Mesenchymal stem cell (in vitro differentiated cells and primary cell): ENCODE data around the gene NT5C.

Experiments
- DNase-seq: peaks from one replicate; pipeline ENCODE4 v3.0.0-alpha.2; 2013
- H2AFZ ChIP-seq: one replicate; pipeline ENCODE4 v1.6.1; 2013; ENCODE audit warnings: low read depth, mild to moderate bottlenecking, control low read depth, inconsistent platforms, low read length, moderate library complexity
- H2AK5ac ChIP-seq: 2 replicates; pipeline ENCODE4 v1.6.1; 2013; ENCODE audit warnings: low read length, moderate library complexity, mild to moderate bottlenecking, inconsistent platforms; ENCODE audit not compliant: severe bottlenecking
- H2BK120ac ChIP-seq: one replicate; pipeline ENCODE4 v1.6.1; 2013; ENCODE audit warnings: low read depth, mild to moderate bottlenecking, inconsistent platforms, low read length, moderate library complexity
- H2BK12ac ChIP-seq, 2 experiments: one replicate each; pipeline ENCODE4 v1.6.1; 2013; ENCODE audit warnings: inconsistent platforms in 2 of 2, low read length in 2 of 2, mild to moderate bottlenecking in 2 of 2, moderate library complexity in 2 of 2, control low read depth in 1 of 2
- H2BK15ac ChIP-seq: one replicate; pipeline ENCODE4 v1.6.1; 2013; ENCODE audit warnings: mild to moderate bottlenecking, low read depth, inconsistent platforms; ENCODE audit not compliant: poor library complexity, severe bottlenecking
- H2BK5ac ChIP-seq: 2 replicates; pipeline ENCODE4 v1.6.1; 2013; ENCODE audit warnings: low read depth, mild to moderate bottlenecking, low read length, control low read depth, inconsistent platforms; ENCODE audit not compliant: poor library complexity, severe bottlenecking
- H3K14ac ChIP-seq, 2 experiments: one replicate each; pipeline ENCODE4 v1.6.1; 2013; ENCODE audit warnings: inconsistent platforms in 2 of 2, low read length in 2 of 2, control low read depth in 1 of 2, mild to moderate bottlenecking in 1 of 2, moderate library complexity in 1 of 2
- H3K18ac ChIP-seq, 2 experiments: one replicate each; pipeline ENCODE4 v1.6.1; 2013; ENCODE audit warnings: inconsistent platforms in 2 of 2, low read length in 2 of 2, control low read depth in 1 of 2, low read depth in 1 of 2, mild to moderate bottlenecking in 1 of 2
- H3K23ac ChIP-seq, 2 experiments: one replicate each; pipeline ENCODE4 v1.6.1; 2013; ENCODE audit warnings: inconsistent platforms in 2 of 2, low read length in 2 of 2, mild to moderate bottlenecking in 2 of 2, moderate library complexity in 2 of 2, control low read depth in 1 of 2
- H3K27ac ChIP-seq: 2 replicates; pipeline ENCODE4 v1.5.1; 2013; ENCODE audit warnings: mild to moderate bottlenecking, moderate library complexity, low read length, control low read depth, inconsistent platforms; ENCODE audit not compliant: poor library complexity, severe bottlenecking
- H3K27me3 ChIP-seq, 2 experiments: 2 replicates each; pipeline versions ENCODE4 v1.6.1 to v1.7.0; 2013; ENCODE audit warnings: low read length in 2 of 2, mild to moderate bottlenecking in 2 of 2, moderate library complexity in 2 of 2, control low read depth in 1 of 2, inconsistent platforms in 1 of 2; ENCODE audit not compliant: control insufficient read depth in 1 of 2, insufficient read depth in 1 of 2
- H3K36me3 ChIP-seq, 2 experiments: 2 replicates each; pipeline versions ENCODE4 v1.6.1 to v1.7.0; 2013; ENCODE audit warnings: low read length in 2 of 2, control low read depth in 1 of 2, inconsistent platforms in 1 of 2, low read depth in 1 of 2, mild to moderate bottlenecking in 1 of 2; ENCODE audit not compliant: insufficient read depth in 2 of 2, control insufficient read depth in 1 of 2
- H3K4ac ChIP-seq, 2 experiments: one replicate each; pipeline ENCODE4 v1.6.1; 2013; ENCODE audit warnings: inconsistent platforms in 2 of 2, low read length in 2 of 2, mild to moderate bottlenecking in 2 of 2, moderate library complexity in 2 of 2, control low read depth in 1 of 2, low read depth in 1 of 2
- H3K4me1 ChIP-seq: 2 replicates; pipeline ENCODE4 v1.6.1; 2013; ENCODE audit warnings: low read depth, low read length, control low read depth; ENCODE audit not compliant: control insufficient read depth, insufficient read depth
- H3K4me2 ChIP-seq: 2 replicates; pipeline ENCODE4 v1.6.1; 2013; ENCODE audit warnings: low read length, mild to moderate bottlenecking, inconsistent platforms; ENCODE audit not compliant: poor library complexity, severe bottlenecking
- H3K4me3 ChIP-seq, 2 experiments: 2 replicates each; pipeline versions ENCODE4 v1.5.1 to v1.7.0; 2013; ENCODE audit warnings: low read length in 2 of 2, mild to moderate bottlenecking in 2 of 2, control low read depth in 1 of 2, low read depth in 1 of 2; ENCODE audit not compliant: insufficient read depth in 1 of 2
- H3K79me1 ChIP-seq: replicated peaks from 2 replicates; pipeline ENCODE4 v1.6.1; 2013; ENCODE audit warnings: mild to moderate bottlenecking, control low read depth, low read length, inconsistent platforms; ENCODE audit not compliant: poor library complexity, severe bottlenecking
- H3K9ac ChIP-seq: 2 replicates; pipeline ENCODE4 v1.7.0; 2013; ENCODE audit warnings: mild to moderate bottlenecking, low read length, moderate library complexity
- H3K9me3 ChIP-seq: 2 replicates; pipeline ENCODE4 v1.7.0; 2013; ENCODE audit warnings: mild to moderate bottlenecking, low read length; ENCODE audit not compliant: control insufficient read depth
- H4K8ac ChIP-seq: one replicate; pipeline ENCODE4 v1.6.1; 2013; ENCODE audit warnings: inconsistent platforms, mild to moderate bottlenecking, low read length, moderate library complexity
- H4K91ac ChIP-seq: one replicate; pipeline ENCODE4 v1.6.1; 2013; ENCODE audit warnings: mild to moderate bottlenecking, low read length, inconsistent platforms
- WGBS: methylation state at CpG from one replicate; pipeline ENCODE4 v1.1.7; 2013; ENCODE audit warnings: mixed read lengths; 5-methylcytosine and 5-hydroxymethylcytosine counted together

The NT5C gene

GRCh38 chr17:75155191-75155601, 23.7 kb upstream of the NT5C start:
- Histone ChIP-seq H3K4me1 (peaks cover 2% of the 10 kb centered on the region), H3K18ac (no peak overlapping the region), H4K91ac (no peak overlapping the region), H2BK120ac (no peak overlapping the region), H3K79me1 (peaks cover 2% of the 10 kb centered on the region), H3K27me3 (no peaks in the 10 kb centered on the region), H3K36me3 (peaks cover 4 to 21% of the 10 kb centered on the region in 2 experiments), H3K4me2 (no peak overlapping the region), H2BK12ac (no peak overlapping the region), H3K9me3 (no peaks in the 10 kb centered on the region), H3K27ac (peak overlapping the region; percentile 17), H2BK5ac (no peak overlapping the region), H3K9ac (no peak overlapping the region), H3K14ac (no peak overlapping the region), H3K4me3 (peak overlapping the region in 1 of 2 experiments; percentile 93), H2AFZ (no peak overlapping the region), H2AK5ac (no peak overlapping the region), H3K23ac (no peak overlapping the region), H4K8ac (no peak overlapping the region), H3K4ac (no peak overlapping the region), H2BK15ac (no peak overlapping the region)
- WGBS = 70% methylated on average over 1 of the region's 3 CpGs
- DNase-seq = peak; percentile 14

- Histone ChIP-seq H3K4me1 (peaks cover 2% of the 10 kb centered on the region), H3K9ac (peak within 1 kb of the TSS; percentile 89), H3K4ac (peak within 1 kb of the TSS; percentile 54 to 75), H4K8ac (peak within 1 kb of the TSS; percentile 55), H3K4me2 (peak within 1 kb of the TSS; percentile 64), H2AK5ac (no peak within 1 kb of the TSS), H3K14ac (peak within 1 kb of the TSS in 1 of 2 experiments; percentile 46), H2AFZ (peak within 1 kb of the TSS; percentile 75), H3K18ac (peak within 1 kb of the TSS; percentile 73 to 94), H2BK120ac (peak within 1 kb of the TSS; percentile 6), H2BK15ac (no peak within 1 kb of the TSS), H3K4me3 (peak within 1 kb of the TSS; percentile 85 to 93), H3K9me3 (no peaks in the 10 kb centered on the region), H3K27ac (peak within 1 kb of the TSS; percentile 56), H3K36me3 (peaks cover 4 to 13% of the 10 kb centered on the region in 2 experiments), H3K27me3 (no peaks in the 10 kb centered on the region), H2BK12ac (no peak within 1 kb of the TSS), H2BK5ac (peak within 1 kb of the TSS; percentile 71), H3K79me1 (peaks cover 1% of the 10 kb centered on the region), H3K23ac (peak within 1 kb of the TSS in 1 of 2 experiments; percentile 59), H4K91ac (peak within 1 kb of the TSS; percentile 34)
- 3% methylated on average over 58 of the region's 67 CpGs for WGBS
- DNase-seq = peak; percentile 99
Observed at GRCh38 chr17:75154195-75155106, 22.9 kb upstream of the NT5C start, which contains the start of gene JPT1. TSS of gene JPT1 (minus strand) at chr17:75154512. CDS start at chr17:75154397, 115 bp downstream.

GRCh38 chr17:75153780-75154194, 22.2 kb upstream of the NT5C start:
- Histone ChIP-seq H3K4me2 (peak overlapping the region; percentile 57), H3K79me1 (no peaks in the 10 kb centered on the region), H3K23ac (peak overlapping the region in 1 of 2 experiments; percentile 59), H4K91ac (peak overlapping the region; percentile 34), H3K9me3 (no peaks in the 10 kb centered on the region), H3K9ac (peak overlapping the region; percentile 89), H3K14ac (peak overlapping the region in 1 of 2 experiments; percentile 46), H2BK15ac (no peak overlapping the region), H3K36me3 (peaks cover 4 to 8% of the 10 kb centered on the region in 2 experiments), H3K27me3 (no peaks in the 10 kb centered on the region), H3K27ac (peak overlapping the region; percentile 50), H2AK5ac (no peak overlapping the region), H2BK12ac (no peak overlapping the region), H2BK5ac (peak overlapping the region; percentile 71), H3K18ac (peak overlapping the region; percentile 73 to 94), H2BK120ac (peak overlapping the region; percentile 6), H4K8ac (no peak overlapping the region), H3K4ac (peak overlapping the region; percentile 54 to 66), H3K4me3 (peak overlapping the region; percentile 85 to 93), H2AFZ (peak overlapping the region; percentile 75), H3K4me1 (peaks cover 4% of the 10 kb centered on the region)
- DNase-seq = peak; percentile 43
- WGBS = under 1% methylated on average over 32 of the region's 35 CpGs
